ENCODE results near the gene AFTPH. TPM values are rescaled to one million over a fixed set of nuclear protein-coding genes. Genes with fewer than 3 reads are reported as not detected.

Gene AFTPH
- total RNA-seq, 1 experiment from 2014 or later: 18.8 TPM

DNA sequence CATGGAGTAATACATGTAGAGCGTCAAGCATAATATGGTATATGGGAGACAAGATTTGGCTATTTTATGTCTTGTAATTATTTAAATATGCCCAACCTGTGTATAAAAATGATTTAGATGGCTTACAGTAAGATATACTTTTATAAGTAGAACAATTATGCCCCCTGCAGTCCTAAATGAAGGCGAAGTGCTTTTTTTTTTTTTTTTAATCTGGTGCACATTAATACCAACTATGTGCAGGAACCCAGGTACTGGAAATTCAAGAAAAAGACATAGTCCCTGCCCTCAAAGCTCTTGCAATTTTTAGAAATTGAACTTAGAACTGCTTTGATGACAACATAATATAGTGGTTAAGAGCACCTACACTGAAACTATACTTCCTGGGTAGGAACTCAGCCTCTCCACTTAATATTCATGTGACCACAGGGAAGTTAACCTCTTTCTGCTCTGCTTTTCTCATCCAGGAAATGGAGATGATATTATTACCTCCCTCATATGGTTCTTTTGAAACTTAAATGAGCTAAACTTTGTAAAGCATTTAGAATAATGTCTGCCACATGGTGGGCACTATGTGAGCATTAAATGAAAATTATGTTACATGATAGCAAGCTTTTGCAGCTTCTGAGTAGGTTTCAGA is 38.1 kb downstream of the AFTPH start:
- no peak overlapping the region for H3K4me3 ChIP-seq (ENCODE audit: low read depth, low read length, poor library complexity, severe bottlenecking)
- H3K27me3 ChIP-seq (replicated peaks; ENCODE audit: insufficient read depth, low read depth, low read length, poor library complexity): no peaks in the 10 kb centered on the region
- CTCF ChIA-PET: interaction anchor here (0.8 to 0.9 kb wide), 4 partner anchors 38 to 512 kb away, joined by 3 to 11 read pairs (median 3); partner anchors contain the start of gene AFTPH
- no peak for TF ChIP-seq EZH2 (IDR thresholded peaks at IDR 0.05; ENCODE audit: borderline replicate concordance, low read depth, low read length, poor library complexity, severe bottlenecking)
- TF ChIP-seq, protein P1, sequence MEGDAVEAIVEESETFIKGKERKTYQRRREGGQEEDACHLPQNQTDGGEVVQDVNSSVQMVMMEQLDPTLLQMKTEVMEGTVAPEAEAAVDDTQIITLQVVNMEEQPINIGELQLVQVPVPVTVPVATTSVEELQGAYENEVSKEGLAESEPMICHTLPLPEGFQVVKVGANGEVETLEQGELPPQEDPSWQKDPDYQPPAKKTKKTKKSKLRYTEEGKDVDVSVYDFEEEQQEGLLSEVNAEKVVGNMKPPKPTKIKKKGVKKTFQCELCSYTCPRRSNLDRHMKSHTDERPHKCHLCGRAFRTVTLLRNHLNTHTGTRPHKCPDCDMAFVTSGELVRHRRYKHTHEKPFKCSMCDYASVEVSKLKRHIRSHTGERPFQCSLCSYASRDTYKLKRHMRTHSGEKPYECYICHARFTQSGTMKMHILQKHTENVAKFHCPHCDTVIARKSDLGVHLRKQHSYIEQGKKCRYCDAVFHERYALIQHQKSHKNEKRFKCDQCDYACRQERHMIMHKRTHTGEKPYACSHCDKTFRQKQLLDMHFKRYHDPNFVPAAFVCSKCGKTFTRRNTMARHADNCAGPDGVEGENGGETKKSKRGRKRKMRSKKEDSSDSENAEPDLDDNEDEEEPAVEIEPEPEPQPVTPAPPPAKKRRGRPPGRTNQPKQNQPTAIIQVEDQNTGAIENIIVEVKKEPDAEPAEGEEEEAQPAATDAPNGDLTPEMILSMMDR (conservative IDR thresholded peaks at IDR 0.05; ENCODE audit: low read depth, low read length): peak; percentile 57
- no peak overlapping the region for H3K27ac ChIP-seq (ENCODE audit: low read depth, low read length, poor library complexity, severe bottlenecking)
- BruUV-seq (replicated peaks): no TSS peak
- intact Hi-C loops (cut with micrococcal nuclease; ENCODE audit: unreplicated experiment): loop anchor here (2.0 kb wide), 1 partner anchor 39 kb away; no protein-coding TSS in a partner anchor
- H3K4me1 ChIP-seq (ENCODE audit: insufficient read depth, low read length, poor library complexity, severe bottlenecking): peaks cover 13% of the 10 kb centered on the region
- H3K9me3 ChIP-seq (ENCODE audit: low read depth, low read length, poor library complexity, severe bottlenecking): no peaks in the 10 kb centered on the region
- DNase-seq (ENCODE audit: low spot score): peak; percentile 73
- no peaks in the 10 kb centered on the region for H3K36me3 ChIP-seq (ENCODE audit: insufficient read depth, low read length, poor library complexity, severe bottlenecking)
- POLR2A ChIA-PET (ENCODE audit: low non-redundant PET): no interaction called here

- intact Hi-C loops (cut with micrococcal nuclease; ENCODE audit: unreplicated experiment): loop anchor here (2.0 kb wide), 1 partner anchor 41 kb away; no protein-coding TSS in a partner anchor
- Histone ChIP-seq H3K27ac (ENCODE audit: low read depth, low read length, poor library complexity, severe bottlenecking) (no peak overlapping the region), H3K4me1 (ENCODE audit: insufficient read depth, low read length, poor library complexity, severe bottlenecking) (peaks cover 13% of the 10 kb centered on the region), H3K27me3 (replicated peaks; ENCODE audit: insufficient read depth, low read depth, low read length, poor library complexity) (no peaks in the 10 kb centered on the region), H3K36me3 (ENCODE audit: insufficient read depth, low read length, poor library complexity, severe bottlenecking) (no peaks in the 10 kb centered on the region), H3K9me3 (ENCODE audit: low read depth, low read length, poor library complexity, severe bottlenecking) (no peaks in the 10 kb centered on the region), H3K4me3 (ENCODE audit: low read depth, low read length, poor library complexity, severe bottlenecking) (no peak overlapping the region)
- BruUV-seq (replicated peaks): no TSS peak
- ChIA-PET CTCF (no interaction called here), POLR2A (ENCODE audit: low non-redundant PET) (no interaction called here)
- no peak for DNase-seq (ENCODE audit: low spot score)
- no peak for TF ChIP-seq EZH2 (IDR thresholded peaks at IDR 0.05; ENCODE audit: borderline replicate concordance, low read depth, low read length, poor library complexity, severe bottlenecking)
- TF ChIP-seq, protein P1 (conservative IDR thresholded peaks at IDR 0.05; ENCODE audit: low read depth, low read length): no peak
These were observed 39.4 kb downstream of the AFTPH start for GRCh38 chr2:64563436-64563938.

GRCh38 chr2:64565949-64566710 is 42.0 kb downstream of the AFTPH start:
- no TSS peak for BruUV-seq (replicated peaks)
- Histone ChIP-seq H3K4me3 (ENCODE audit: low read depth, low read length, poor library complexity, severe bottlenecking) (no peak overlapping the region), H3K27ac (ENCODE audit: low read depth, low read length, poor library complexity, severe bottlenecking) (no peak overlapping the region), H3K36me3 (ENCODE audit: insufficient read depth, low read length, poor library complexity, severe bottlenecking) (no peaks in the 10 kb centered on the region), H3K27me3 (replicated peaks; ENCODE audit: insufficient read depth, low read depth, low read length, poor library complexity) (no peaks in the 10 kb centered on the region), H3K4me1 (ENCODE audit: insufficient read depth, low read length, poor library complexity, severe bottlenecking) (peaks cover 13% of the 10 kb centered on the region), H3K9me3 (ENCODE audit: low read depth, low read length, poor library complexity, severe bottlenecking) (no peaks in the 10 kb centered on the region)
- no peak for DNase-seq (ENCODE audit: low spot score)
- ChIA-PET POLR2A (ENCODE audit: low non-redundant PET) (no interaction called here), CTCF (no interaction called here)
- intact Hi-C loops (cut with micrococcal nuclease; ENCODE audit: unreplicated experiment): no loop called here
- TF ChIP-seq, protein P1 (conservative IDR thresholded peaks at IDR 0.05; ENCODE audit: low read depth, low read length): no peak
- no peak for TF ChIP-seq EZH2 (IDR thresholded peaks at IDR 0.05; ENCODE audit: borderline replicate concordance, low read depth, low read length, poor library complexity, severe bottlenecking)
